ENCODE measurements around the gene SNTB2. TPM values are rescaled to one million over a fixed set of nuclear protein-coding genes. Genes with fewer than 3 reads are reported as not detected.

The SNTB2 gene
- total RNA-seq, 1 donor: 35.5 TPM

GRCh38 chr16:69241926-69242325, 55.0 kb downstream of the SNTB2 start:
- DNase-seq (ENCODE audit: insufficient read length, low spot score, missing footprints): no peak
- no peaks in the 10 kb centered on the region for H3K27me3 ChIP-seq (ENCODE audit: insufficient read depth, low read length)
- H3K79me2 ChIP-seq (ENCODE audit: insufficient read depth, low read length): peaks cover 66% of the 10 kb centered on the region

GRCh38 chr16:69243479-69243878, 56.5 kb downstream of the SNTB2 start:
- Histone ChIP-seq H3K79me2 (ENCODE audit: insufficient read depth, low read length) (peaks cover 67% of the 10 kb centered on the region), H3K36me3 (ENCODE audit: insufficient read depth, low read length) (peaks cover 20% of the 10 kb centered on the region), H3K27me3 (ENCODE audit: insufficient read depth, low read length) (no peaks in the 10 kb centered on the region), H3K4me2 (ENCODE audit: insufficient read depth, low read length) (no peak overlapping the region), H3K4me1 (ENCODE audit: insufficient read depth, low read length) (peaks cover 15% of the 10 kb centered on the region), H3K9me3 (ENCODE audit: low read depth, low read length) (no peaks in the 10 kb centered on the region), H4K20me1 (ENCODE audit: insufficient read depth, low read length) (peaks cover 31% of the 10 kb centered on the region), H3K27ac (ENCODE audit: low read depth, low read length) (no peak overlapping the region), H2AFZ (ENCODE audit: low read length) (no peak overlapping the region), H3K4me3 (ENCODE audit: insufficient read depth, low read length) (no peak overlapping the region)
- peak; percentile 72 for DNase-seq (ENCODE audit: insufficient read length, low spot score, missing footprints)
- TF ChIP-seq CTCF (IDR thresholded peaks at IDR 0.05; ENCODE audit: extremely low read depth, low read depth, low read length): no peak

More at GRCh38 chr16:69241926-69242325, 55.0 kb downstream of the SNTB2 start:
- no peaks in the 10 kb centered on the region for H3K9me3 ChIP-seq (ENCODE audit: low read depth, low read length)
- TF ChIP-seq CTCF (IDR thresholded peaks at IDR 0.05; ENCODE audit: extremely low read depth, low read depth, low read length): no peak
- H3K36me3 ChIP-seq (ENCODE audit: insufficient read depth, low read length): peaks cover 9% of the 10 kb centered on the region
- no peak overlapping the region for H2AFZ ChIP-seq (ENCODE audit: low read length)
- H3K4me2 ChIP-seq (ENCODE audit: insufficient read depth, low read length): no peak overlapping the region
- no peak overlapping the region for H3K27ac ChIP-seq (ENCODE audit: low read depth, low read length)
- no peak overlapping the region for H3K4me3 ChIP-seq (ENCODE audit: insufficient read depth, low read length)
- H4K20me1 ChIP-seq (ENCODE audit: insufficient read depth, low read length): peaks cover 25% of the 10 kb centered on the region
- H3K4me1 ChIP-seq (ENCODE audit: insufficient read depth, low read length): peaks cover 15% of the 10 kb centered on the region

DNA sequence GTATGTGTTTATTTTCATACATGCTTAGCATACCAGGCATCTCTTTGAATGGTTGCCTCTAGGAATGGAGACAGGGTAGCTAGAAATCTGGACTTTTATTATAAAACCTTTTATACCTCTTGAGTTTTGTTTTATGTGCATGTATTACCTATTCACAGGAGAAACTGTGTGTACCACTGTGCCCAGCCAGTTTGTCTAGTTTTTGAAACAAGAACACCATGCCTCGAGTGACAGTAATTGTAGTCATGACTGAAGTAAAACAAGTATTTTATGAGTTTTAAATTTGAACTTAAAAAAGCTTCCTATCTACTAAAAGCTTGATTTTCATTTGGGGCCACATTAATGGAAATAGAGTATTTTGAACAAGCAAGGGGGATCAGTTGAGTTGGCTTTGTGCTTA, 57.4 kb downstream of the SNTB2 start:
- Histone ChIP-seq H4K20me1 (ENCODE audit: insufficient read depth, low read length) (peaks cover 28% of the 10 kb centered on the region), H3K79me2 (ENCODE audit: insufficient read depth, low read length) (peaks cover 65% of the 10 kb centered on the region), H3K27me3 (ENCODE audit: insufficient read depth, low read length) (no peaks in the 10 kb centered on the region), H3K9me3 (ENCODE audit: low read depth, low read length) (no peaks in the 10 kb centered on the region), H3K4me3 (ENCODE audit: insufficient read depth, low read length) (no peak overlapping the region), H3K4me1 (ENCODE audit: insufficient read depth, low read length) (peaks cover 15% of the 10 kb centered on the region), H3K27ac (ENCODE audit: low read depth, low read length) (no peak overlapping the region), H3K36me3 (ENCODE audit: insufficient read depth, low read length) (peaks cover 20% of the 10 kb centered on the region), H3K4me2 (ENCODE audit: insufficient read depth, low read length) (no peak overlapping the region), H2AFZ (ENCODE audit: low read length) (no peak overlapping the region)
- TF ChIP-seq CTCF (IDR thresholded peaks at IDR 0.05; ENCODE audit: extremely low read depth, low read depth, low read length): no peak
- DNase-seq (ENCODE audit: insufficient read length, low spot score, missing footprints): no peak

- peaks cover 58% of the 10 kb centered on the region for H3K79me2 ChIP-seq (ENCODE audit: insufficient read depth, low read length)
- no peak overlapping the region for H3K27ac ChIP-seq (ENCODE audit: low read depth, low read length)
- DNase-seq (ENCODE audit: insufficient read length, low spot score, missing footprints): no peak
- no peak overlapping the region for H3K4me2 ChIP-seq (ENCODE audit: insufficient read depth, low read length)
- no peak overlapping the region for H2AFZ ChIP-seq (ENCODE audit: low read length)
- no peaks in the 10 kb centered on the region for H3K4me1 ChIP-seq (ENCODE audit: insufficient read depth, low read length)
- H3K27me3 ChIP-seq (ENCODE audit: insufficient read depth, low read length): no peaks in the 10 kb centered on the region
- peaks cover 9% of the 10 kb centered on the region for H4K20me1 ChIP-seq (ENCODE audit: insufficient read depth, low read length)
- TF ChIP-seq CTCF (IDR thresholded peaks at IDR 0.05; ENCODE audit: extremely low read depth, low read depth, low read length): no peak
- no peak overlapping the region for H3K4me3 ChIP-seq (ENCODE audit: insufficient read depth, low read length)
- peaks cover 20% of the 10 kb centered on the region for H3K36me3 ChIP-seq (ENCODE audit: insufficient read depth, low read length)
- no peaks in the 10 kb centered on the region for H3K9me3 ChIP-seq (ENCODE audit: low read depth, low read length)
Observed at GRCh38 chr16:69250081-69250480, 63.1 kb downstream of the SNTB2 start.
